H1 (cell line): ENCODE results near the gene WDR1. TPM values are rescaled to one million over a fixed set of nuclear protein-coding genes. Genes with fewer than 3 reads are reported as not detected.

Experiments
- CTCF ChIA-PET: fragments of 300-600 bp; sonication (Branson Sonifier 250); formaldehyde crosslinking; loops from one replicate; lab custom pipeline; 2021; ENCODE audit not compliant: partially characterized antibody; lab: Charles Lee
- POLR2A ChIA-PET: fragments of 300-600 bp; sonication (Branson Sonifier 250); formaldehyde crosslinking; loops from one replicate; lab custom pipeline; 2021; ENCODE audit warnings: inconsistent platforms; ENCODE audit not compliant: partially characterized antibody; lab: Charles Lee
- DNase-seq, 2 experiments: peaks; one replicate each; pipeline versions ENCODE4 v3.0.0 to v3.0.0-alpha.2; 2010 to 2022; ENCODE audit warnings: low spot score in 2 of 2, low read depth in 1 of 2, mixed read lengths in 1 of 2
- FAIRE-seq: peaks from 2 replicates; lab custom pipeline; 2011; peaks lifted over from hg19 to GRCh38; lab: Jason Lieb, UNC
- H2AFZ ChIP-seq: 2 replicates; pipeline ENCODE4 v1.8.1; 2012; ENCODE audit warnings: low read length, inconsistent platforms
- H2AK5ac ChIP-seq: 2 replicates; pipeline ENCODE4 v1.6.1; 2013; ENCODE audit warnings: low read depth, low read length
- H2BK120ac ChIP-seq: replicated peaks from 2 replicates; pipeline ENCODE3; 2013; ENCODE audit warnings: low read depth, low read length, inconsistent platforms
- H2BK12ac ChIP-seq: 2 replicates; pipeline ENCODE4 v1.6.1; 2013; ENCODE audit warnings: low read depth, low read length
- H2BK15ac ChIP-seq: 2 replicates; pipeline ENCODE4 v1.6.1; 2013; ENCODE audit warnings: low read length
- H2BK20ac ChIP-seq: 2 replicates; pipeline ENCODE4 v1.6.1; 2013; ENCODE audit warnings: low read length
- H2BK5ac ChIP-seq: 2 replicates; pipeline ENCODE4 v1.6.1; 2013; ENCODE audit warnings: low read depth, low read length
- H3K14ac ChIP-seq: 2 replicates; pipeline ENCODE4 v1.6.1; 2013; ENCODE audit warnings: inconsistent platforms; ENCODE audit not compliant: insufficient read length
- H3K18ac ChIP-seq: 2 replicates; pipeline ENCODE4 v1.6.1; 2013; ENCODE audit warnings: low read length; ENCODE audit errors: extremely low read depth
- H3K23ac ChIP-seq: 2 replicates; pipeline ENCODE4 v1.6.1; 2013; ENCODE audit warnings: inconsistent platforms; ENCODE audit not compliant: insufficient read length
- H3K23me2 ChIP-seq: 2 replicates; pipeline ENCODE4 v1.6.1; 2013; ENCODE audit warnings: low read depth, low read length
- H3K27ac ChIP-seq: 2 replicates; pipeline ENCODE4 v1.6.1; 2011; ENCODE audit warnings: low read depth, low read length, inconsistent platforms
- H3K27me3 ChIP-seq, 4 experiments: replicated peaks in 1 of 4; 1 replicate in 1 of 4; 2 replicates in 3 of 4; pipeline versions ENCODE4 v1.6.1 to v1.8.1; 2011 to 2013; ENCODE audit warnings: low read length in 3 of 4, mild to moderate bottlenecking in 3 of 4, inconsistent platforms in 2 of 4, mixed read lengths in 2 of 4, moderate library complexity in 1 of 4; ENCODE audit not compliant: control insufficient read depth in 3 of 4, insufficient read depth in 3 of 4; ENCODE audit errors: extremely low read depth in 1 of 4
- H3K36me3 ChIP-seq, 4 experiments: 2 replicates each; pipeline versions ENCODE4 v1.6.1 to v1.8.1; 2011 to 2013; ENCODE audit warnings: mild to moderate bottlenecking in 4 of 4, low read length in 3 of 4, moderate library complexity in 2 of 4, control low read depth in 1 of 4, inconsistent platforms in 1 of 4; ENCODE audit not compliant: insufficient read depth in 4 of 4, control insufficient read depth in 2 of 4
- H3K4ac ChIP-seq: replicated peaks from 2 replicates; pipeline ENCODE3; 2013; ENCODE audit warnings: low read length, low read depth, mixed read lengths, inconsistent platforms; ENCODE audit not compliant: insufficient read length
- H3K4me1 ChIP-seq, 4 experiments: replicated peaks in 1 of 4; 1 replicate in 1 of 4; 2 replicates in 3 of 4; pipeline versions ENCODE4 v1.6.1 to v1.8.1; 2011 to 2013; ENCODE audit warnings: low read length in 3 of 4, inconsistent platforms in 2 of 4, mixed read lengths in 1 of 4; ENCODE audit not compliant: insufficient read depth in 4 of 4, control insufficient read depth in 3 of 4
- H3K4me2 ChIP-seq, 2 experiments: 2 replicates each; pipeline versions ENCODE4 v1.6.1 to v1.8.1; 2011 to 2013; ENCODE audit warnings: low read depth in 2 of 2, low read length in 2 of 2, control low read depth in 1 of 2, inconsistent platforms in 1 of 2, mild to moderate bottlenecking in 1 of 2; ENCODE audit not compliant: insufficient read depth in 1 of 2
- H3K4me3 ChIP-seq, 4 experiments: fragments of 200-600, 300-600 bp in 1 of 4; sonication (generic), shearing (Covaris generic), sonication (Bioruptor Twin) in 1 of 4; 2 replicates each; pipeline versions ENCODE4 v1.5.1 to v1.8.1; 2011 to 2016; ENCODE audit warnings: low read length in 4 of 4, low read depth in 3 of 4, control low read depth in 2 of 4, inconsistent platforms in 2 of 4, mild to moderate bottlenecking in 2 of 4, mixed read lengths in 1 of 4, moderate library complexity in 1 of 4; ENCODE audit not compliant: insufficient read depth in 2 of 4; ENCODE audit errors: extremely low read depth in 1 of 4
- H3K56ac ChIP-seq: replicated peaks from 2 replicates; pipeline ENCODE3; 2013; ENCODE audit warnings: low read depth, mild to moderate bottlenecking, mixed read lengths, low read length, inconsistent platforms; ENCODE audit not compliant: insufficient read length
- H3K79me1 ChIP-seq: 2 replicates; pipeline ENCODE4 v1.6.1; 2013; ENCODE audit warnings: low read depth, low read length, control low read depth
- H3K79me2 ChIP-seq, 2 experiments: 2 replicates each; pipeline versions ENCODE4 v1.6.1 to v1.8.1; 2012 to 2013; ENCODE audit warnings: low read length in 2 of 2, mild to moderate bottlenecking in 2 of 2, inconsistent platforms in 1 of 2; ENCODE audit not compliant: insufficient read depth in 2 of 2, control insufficient read depth in 1 of 2
- H3K9ac ChIP-seq, 4 experiments: replicated peaks in 1 of 4; 1 replicate in 1 of 4; 2 replicates in 3 of 4; pipeline versions ENCODE4 v1.6.1 to v1.8.1; 2011 to 2013; ENCODE audit warnings: low read depth in 3 of 4, low read length in 3 of 4, control low read depth in 2 of 4, mild to moderate bottlenecking in 2 of 4, moderate library complexity in 2 of 4, inconsistent platforms in 1 of 4; ENCODE audit errors: extremely low read depth in 1 of 4
- H3K9me3 ChIP-seq, 2 experiments: 2 replicates each; pipeline versions ENCODE4 v1.6.1 to v1.8.1; 2012 to 2013; ENCODE audit warnings: mild to moderate bottlenecking in 2 of 2, moderate library complexity in 2 of 2, control low read depth in 1 of 2, inconsistent platforms in 1 of 2, low read depth in 1 of 2, low read length in 1 of 2, mixed read lengths in 1 of 2; ENCODE audit not compliant: insufficient read depth in 2 of 2
- H4K20me1 ChIP-seq, 2 experiments: replicated peaks in 1 of 2; 2 replicates each; pipeline versions ENCODE3 to v1.8.1; 2011 to 2013; ENCODE audit warnings: inconsistent platforms in 2 of 2, low read length in 2 of 2, mild to moderate bottlenecking in 1 of 2; ENCODE audit not compliant: insufficient read depth in 2 of 2, control insufficient read depth in 1 of 2
- H4K5ac ChIP-seq: 2 replicates; pipeline ENCODE4 v1.6.1; 2013; ENCODE audit warnings: low read length, low read depth, mixed read lengths, inconsistent platforms; ENCODE audit not compliant: insufficient read length
- H4K8ac ChIP-seq: 2 replicates; pipeline ENCODE4 v1.8.0; 2013; ENCODE audit warnings: mild to moderate bottlenecking, moderate library complexity, low read length, inconsistent platforms; ENCODE audit not compliant: insufficient read depth; ENCODE audit errors: extremely low read depth
- H4K91ac ChIP-seq: replicated peaks from 2 replicates; pipeline ENCODE3; 2013; ENCODE audit warnings: low read length, mixed read lengths, inconsistent platforms; ENCODE audit not compliant: insufficient read length
- NRF1 ChIP-seq: IDR thresholded peaks from 2 replicates; pipeline ENCODE4 v1.6.1; 2011; ENCODE audit warnings: mild to moderate bottlenecking, low read depth, low read length, improper control_type of control experiment
- POLR2A ChIP-seq, 2 experiments: IDR thresholded peaks; 1 replicate in 1 of 2; 2 replicates in 1 of 2; pipeline ENCODE4 v1.6.1; 2011; ENCODE audit warnings: low read depth in 2 of 2, low read length in 2 of 2, mild to moderate bottlenecking in 2 of 2; ENCODE audit errors: control extremely low read depth in 1 of 2
- POLR2AphosphoS5 ChIP-seq: IDR thresholded peaks from 2 replicates; pipeline ENCODE4 v1.6.1; 2011; ENCODE audit warnings: low read depth, low read length
- SUZ12 ChIP-seq: fragments of 200-600 bp; sonication (generic); IDR thresholded peaks from 2 replicates; pipeline ENCODE4 v1.6.1; 2012; ENCODE audit warnings: mild to moderate bottlenecking, inconsistent platforms, low read length, moderate library complexity, mixed read lengths
- WGBS, 2 experiments: shearing (Covaris generic) in 1 of 2; methylation state at CpG; one replicate each; pipeline versions ENCODE4 v1.1.6 to v1.1.7; 2013 to 2015; ENCODE audit warnings: low lambda C conversion rate in 2 of 2, mixed read lengths in 2 of 2, inconsistent platforms in 1 of 2, low coverage in 1 of 2, missing lambda C conversion rate in 1 of 2; ENCODE audit not compliant: insufficient replicate concordance in 2 of 2, insufficient coverage in 1 of 2, insufficient read length in 1 of 2; ENCODE audit errors: extremely low coverage in 1 of 2, missing lambda C conversion rate in 1 of 2; 5-methylcytosine and 5-hydroxymethylcytosine counted together
- polyA plus RNA-seq, 7 experiments: library from polyadenylated mRNA; depleted of rRNA in 3 of 7; stranded (reverse) in 5 of 7; unstranded in 2 of 7; fragments of >200 nt in 5 of 7; fragments of 200-250 nt in 2 of 7; gene quantifications; 1 replicate in 5 of 7; 2 replicates in 1 of 7; 4 replicates in 1 of 7; pipeline versions ENCODE4 v1.2.1 to v1.2.3, GENCODE V29; 2011 to 2013; ENCODE audit warnings: missing spikeins in 2 of 7, mixed read lengths in 2 of 7
- total RNA-seq: library from RNA; stranded (reverse); fragmentation: NEBNext Ultra II Directional; extraction: Animal tissue kit (Norgen Biotek cat#: 25700); gene quantifications from 2 replicates; pipeline ENCODE4 v1.2.1, GENCODE V29; 2021

The WDR1 gene
- total and polyA plus RNA-seq, 2 of the 8 experiments (the other 6 are each of a cell fraction or from before 2014, with no cell fraction given) = 315 to 377 TPM

GRCh38 chr4:10069075-10069642, 47.4 kb downstream of the WDR1 start:
- H2BK120ac ChIP-seq = no peak overlapping the region
- H2AK5ac ChIP-seq = no peak overlapping the region
- H3K9me3 ChIP-seq = no peaks in the 10 kb centered on the region
- H3K4me1 ChIP-seq = peaks cover 0 to under 1% (median 0%) of the 10 kb centered on the region in 4 experiments; a peak in 1 of 7 replicates
- no peak overlapping the region for H2BK5ac ChIP-seq
- no peaks in the 10 kb centered on the region for H3K79me1 ChIP-seq
- peaks cover 4 to 20% (median 9%) of the 10 kb centered on the region in 4 experiments; a peak in 7 of 8 replicates for H3K36me3 ChIP-seq
- no peak overlapping the region; the same call in 1 of the 2 replicates for H4K8ac ChIP-seq
- no peak overlapping the region for H3K23ac ChIP-seq
- DNase-seq = no peak
- H3K4me3 ChIP-seq = no peak overlapping the region
- H3K56ac ChIP-seq = no peak overlapping the region
- FAIRE-seq = no peak
- no peak overlapping the region for H3K9ac ChIP-seq
- 86% methylated on average over 12 of the region's 12 CpGs; no CpG with 5 or more reads in 1 of the 2 experiments for WGBS, 2 experiments
- no peak overlapping the region for H2BK12ac ChIP-seq
- H3K27ac ChIP-seq = no peak overlapping the region
- no peak overlapping the region for H4K91ac ChIP-seq
- H3K23me2 ChIP-seq = no peaks in the 10 kb centered on the region
- no peak overlapping the region for H2BK15ac ChIP-seq
- no peak overlapping the region for H3K14ac ChIP-seq
- no peak overlapping the region for H3K4ac ChIP-seq
- H3K27me3 ChIP-seq = no peaks in the 10 kb centered on the region
- no peak overlapping the region for H4K5ac ChIP-seq
- POLR2A ChIA-PET = interaction anchor here (0.9 to 3.7 kb wide), 7 partner anchors 8 to 50 kb away, joined by 3 to 9 read pairs (median 3); no protein-coding TSS in a partner anchor
- H4K20me1 ChIP-seq = peaks cover 2 to 3% of the 10 kb centered on the region in 2 experiments
- TF ChIP-seq NRF1 = no peak
- TF ChIP-seq SUZ12 = no peak
- TF ChIP-seq POLR2AphosphoS5 = peak; percentile 33; the same call in 1 of the 2 replicates
- peak in 1 of 2 experiments; percentile 39; a peak in 1 of 3 replicates for TF ChIP-seq POLR2A (IDR thresholded peaks at IDR 0.05; ENCODE audit: control extremely low read depth in 1 of 2, low read depth in 2 of 2, low read length in 2 of 2)
- TF ChIP-seq, all 59 proteins: peak for 2
- no peak overlapping the region for H3K4me2 ChIP-seq
- no peak overlapping the region for H2AFZ ChIP-seq
- H3K18ac ChIP-seq = no peak overlapping the region
- H2BK20ac ChIP-seq = no peak overlapping the region
- no peaks in the 10 kb centered on the region for H3K79me2 ChIP-seq
- CTCF ChIA-PET = interaction anchor here (1.0 to 1.7 kb wide), 3 partner anchors 15 to 306 kb away, joined by 3 to 6 read pairs (median 5); no protein-coding TSS in a partner anchor
